Subcutaneous adipose tissue (tissue), 4 donors: ENCODE data around the gene TAS1R3. TPM values are rescaled to one million over a fixed set of nuclear protein-coding genes. Genes with fewer than 3 reads are reported as not detected.

Experiments used
- total RNA-seq, 4 donors: library from RNA; depleted of rRNA; stranded (reverse); fragments of >200 nt; gene quantifications; one replicate each; pipeline ENCODE4 v1.1.0, GENCODE V29; 2016
- TF ChIP-seq, protein P1 (sequence below): fragments of 450-650 bp; IDR thresholded peaks from one replicate; pipeline ENCODE4 v1.5.1; 2016; ENCODE audit warnings: low read depth, mild to moderate bottlenecking, control low read depth, antibody characterized with exemption, moderate library complexity

TAS1R3 gene
- total RNA-seq, 4 donors from 2014 or later, result 0.22 to 0.75 TPM; not detected in 2

- TF ChIP-seq, protein P1, sequence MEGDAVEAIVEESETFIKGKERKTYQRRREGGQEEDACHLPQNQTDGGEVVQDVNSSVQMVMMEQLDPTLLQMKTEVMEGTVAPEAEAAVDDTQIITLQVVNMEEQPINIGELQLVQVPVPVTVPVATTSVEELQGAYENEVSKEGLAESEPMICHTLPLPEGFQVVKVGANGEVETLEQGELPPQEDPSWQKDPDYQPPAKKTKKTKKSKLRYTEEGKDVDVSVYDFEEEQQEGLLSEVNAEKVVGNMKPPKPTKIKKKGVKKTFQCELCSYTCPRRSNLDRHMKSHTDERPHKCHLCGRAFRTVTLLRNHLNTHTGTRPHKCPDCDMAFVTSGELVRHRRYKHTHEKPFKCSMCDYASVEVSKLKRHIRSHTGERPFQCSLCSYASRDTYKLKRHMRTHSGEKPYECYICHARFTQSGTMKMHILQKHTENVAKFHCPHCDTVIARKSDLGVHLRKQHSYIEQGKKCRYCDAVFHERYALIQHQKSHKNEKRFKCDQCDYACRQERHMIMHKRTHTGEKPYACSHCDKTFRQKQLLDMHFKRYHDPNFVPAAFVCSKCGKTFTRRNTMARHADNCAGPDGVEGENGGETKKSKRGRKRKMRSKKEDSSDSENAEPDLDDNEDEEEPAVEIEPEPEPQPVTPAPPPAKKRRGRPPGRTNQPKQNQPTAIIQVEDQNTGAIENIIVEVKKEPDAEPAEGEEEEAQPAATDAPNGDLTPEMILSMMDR, result no peak
Observed at GRCh38 chr1:1292442-1292779, 38.7 kb upstream of the TAS1R3 start.

DNA sequence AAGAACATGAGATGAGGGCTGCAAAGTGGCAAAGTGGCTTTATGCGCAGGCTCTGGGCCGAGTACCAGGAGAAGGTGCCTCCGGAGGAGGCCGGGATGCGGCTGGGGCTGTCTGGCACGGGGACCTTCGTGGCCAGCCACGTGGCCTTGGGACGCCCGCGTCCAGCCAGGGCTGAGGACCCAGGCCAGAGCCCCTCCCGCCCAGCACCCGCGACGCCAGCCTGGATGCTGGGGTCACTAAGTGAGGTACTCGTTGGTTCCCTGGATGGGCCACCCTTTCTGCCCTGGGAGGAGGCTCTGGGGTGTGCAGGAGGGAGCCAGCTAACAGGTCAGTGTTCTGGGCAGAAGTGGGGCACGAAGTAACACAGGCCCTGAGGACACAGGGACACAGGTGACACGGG lies 38.2 kb upstream of the TAS1R3 start:
- TF ChIP-seq, protein P1, result no peak

- TF ChIP-seq, protein P1, result no peak
Observed at GRCh38 chr1:1293263-1294249, 37.5 kb upstream of the TAS1R3 start.

GRCh38 chr1:1294250-1294890 lies 36.7 kb upstream of the TAS1R3 start:
- TF ChIP-seq, protein P1, result no peak

- TF ChIP-seq, protein P1, result no peak
Observed at GRCh38 chr1:1295154-1295923, 35.7 kb upstream of the TAS1R3 start.

- TF ChIP-seq, protein P1, result no peak
Observed at GRCh38 chr1:1296070-1297061, 34.7 kb upstream of the TAS1R3 start.
